Ectodermal cell (in vitro differentiated cells): Measurements from ENCODE around the gene PIBF1.

ENCODE experiments used
- H3K27ac ChIP-seq: 2 replicates; pipeline ENCODE4 v1.7.0; 2013; ENCODE audit warnings: mild to moderate bottlenecking, low read depth, low read length; ENCODE audit not compliant: insufficient read depth, poor library complexity, severe bottlenecking
- H3K27me3 ChIP-seq: 2 replicates; pipeline ENCODE4 v1.7.0; 2013; ENCODE audit warnings: mild to moderate bottlenecking, low read length; ENCODE audit not compliant: insufficient read depth, control insufficient read depth, poor library complexity, severe bottlenecking
- H3K36me3 ChIP-seq: one replicate; pipeline ENCODE4 v1.7.0; 2013; ENCODE audit warnings: low read length; ENCODE audit not compliant: control insufficient read depth, insufficient read depth
- H3K4me1 ChIP-seq: one replicate; pipeline ENCODE4 v1.7.0; 2013; ENCODE audit warnings: low read length; ENCODE audit not compliant: control insufficient read depth, insufficient read depth
- H3K4me3 ChIP-seq: 2 replicates; pipeline ENCODE4 v1.7.0; 2013; ENCODE audit warnings: low read depth, low read length, control low read depth; ENCODE audit not compliant: insufficient read depth
- H3K9me3 ChIP-seq: 2 replicates; pipeline ENCODE4 v1.7.0; 2013; ENCODE audit warnings: mild to moderate bottlenecking, low read length, moderate library complexity; ENCODE audit not compliant: control insufficient read depth
- WGBS, 2 experiments: methylation state at CpG; one replicate each; pipeline ENCODE4 v1.1.7; 2013; ENCODE audit warnings: missing lambda C conversion rate in 2 of 2; 5-methylcytosine and 5-hydroxymethylcytosine counted together

Gene PIBF1

DNA sequence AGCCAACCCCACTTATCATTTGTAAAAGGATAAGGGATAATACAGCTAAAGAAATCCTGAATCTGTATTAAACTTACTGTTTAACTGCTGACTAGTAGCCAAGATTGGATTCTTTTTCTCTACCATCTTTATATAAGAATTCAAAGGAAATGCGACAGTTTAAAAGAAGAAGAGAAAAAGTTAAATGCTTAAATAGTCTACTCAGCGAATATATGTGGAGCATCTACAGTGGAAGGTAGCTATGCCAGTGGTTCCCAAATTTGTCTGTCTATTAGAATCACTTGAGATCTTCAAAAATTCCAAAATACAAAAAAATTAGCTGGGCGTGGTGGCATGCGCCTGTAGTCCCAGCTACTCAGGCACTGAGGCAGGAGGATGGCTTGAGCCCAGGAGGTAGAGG lies 216.1 kb downstream of the PIBF1 start:
- no peak overlapping the region for H3K27ac ChIP-seq
- H3K27me3 ChIP-seq: no peaks in the 10 kb centered on the region
- H3K4me3 ChIP-seq: no peak overlapping the region
- no peaks in the 10 kb centered on the region for H3K4me1 ChIP-seq
- WGBS, 2 experiments: 91 to 95% methylated on average over 4 of the region's 4 CpGs
- no peaks in the 10 kb centered on the region for H3K36me3 ChIP-seq
- H3K9me3 ChIP-seq: no peaks in the 10 kb centered on the region

DNA sequence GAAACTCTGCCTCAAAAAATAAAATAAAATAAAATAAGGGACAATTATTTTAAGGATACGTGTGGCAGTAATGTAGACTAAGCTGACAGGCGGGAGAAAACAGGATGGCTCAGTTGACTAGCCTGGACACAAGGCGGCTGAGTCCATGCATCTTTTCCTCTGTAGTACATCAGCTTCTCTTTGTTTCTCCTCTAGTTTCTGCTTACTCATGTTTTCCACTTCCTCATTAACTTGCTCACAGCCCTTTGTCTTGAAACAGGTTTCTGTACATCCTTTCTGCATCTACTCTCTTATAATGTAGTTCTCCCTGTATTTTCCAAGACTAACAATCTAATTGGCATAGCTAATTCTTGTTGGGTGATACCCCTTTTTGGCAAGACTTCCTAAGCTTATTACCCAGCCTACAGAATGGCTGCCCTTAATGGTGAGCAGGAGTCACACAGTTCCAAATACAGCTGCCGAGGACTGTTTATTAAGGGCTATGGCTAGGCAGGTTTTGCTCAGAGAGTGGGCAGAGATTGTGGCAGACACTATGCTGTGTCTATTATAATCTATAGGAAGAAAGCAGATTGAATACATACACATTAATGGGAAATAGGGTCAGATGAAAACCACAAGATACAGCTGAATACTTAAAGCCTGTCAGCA lies 218.2 kb downstream of the PIBF1 start:
- H3K4me1 ChIP-seq: no peaks in the 10 kb centered on the region
- no peak overlapping the region for H3K27ac ChIP-seq
- no peak overlapping the region for H3K4me3 ChIP-seq
- 92 to 94% methylated on average over 4 of the region's 4 CpGs for WGBS, 2 experiments
- no peaks in the 10 kb centered on the region for H3K36me3 ChIP-seq
- no peaks in the 10 kb centered on the region for H3K9me3 ChIP-seq
- H3K27me3 ChIP-seq: no peaks in the 10 kb centered on the region

GRCh38 chr13:73001971-73002370 lies 220.0 kb downstream of the PIBF1 start:
- H3K27ac ChIP-seq: no peak overlapping the region
- no peaks in the 10 kb centered on the region for H3K4me1 ChIP-seq
- no peaks in the 10 kb centered on the region for H3K9me3 ChIP-seq

DNA sequence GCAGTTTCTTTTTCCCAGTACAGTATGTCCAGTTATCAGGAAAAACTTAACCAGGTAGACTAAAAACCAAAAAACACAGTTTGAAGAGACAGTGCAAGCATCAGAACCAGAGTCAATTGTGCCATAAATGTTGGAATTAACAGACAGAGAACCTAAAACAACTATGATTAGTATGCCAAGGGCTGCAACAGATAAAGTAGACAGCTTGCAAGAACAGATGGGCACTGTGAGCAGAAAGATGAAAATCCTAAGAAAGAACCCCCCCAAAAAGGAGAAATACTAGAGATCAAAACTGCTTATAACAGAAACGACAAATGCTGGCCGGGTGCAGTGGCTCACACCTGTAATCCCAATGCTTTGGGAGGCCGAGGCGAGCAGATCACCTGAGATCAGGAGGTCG lies 229.8 kb downstream of the PIBF1 start:
- Histone ChIP-seq H3K27ac (no peak overlapping the region), H3K9me3 (no peaks in the 10 kb centered on the region)
- 92 to 98% methylated on average over 5 of the region's 5 CpGs for WGBS, 2 experiments

More at GRCh38 chr13:73001971-73002370, 220.0 kb downstream of the PIBF1 start:
- Histone ChIP-seq H3K27me3 (no peaks in the 10 kb centered on the region), H3K36me3 (no peaks in the 10 kb centered on the region), H3K4me3 (no peak overlapping the region)

DNA sequence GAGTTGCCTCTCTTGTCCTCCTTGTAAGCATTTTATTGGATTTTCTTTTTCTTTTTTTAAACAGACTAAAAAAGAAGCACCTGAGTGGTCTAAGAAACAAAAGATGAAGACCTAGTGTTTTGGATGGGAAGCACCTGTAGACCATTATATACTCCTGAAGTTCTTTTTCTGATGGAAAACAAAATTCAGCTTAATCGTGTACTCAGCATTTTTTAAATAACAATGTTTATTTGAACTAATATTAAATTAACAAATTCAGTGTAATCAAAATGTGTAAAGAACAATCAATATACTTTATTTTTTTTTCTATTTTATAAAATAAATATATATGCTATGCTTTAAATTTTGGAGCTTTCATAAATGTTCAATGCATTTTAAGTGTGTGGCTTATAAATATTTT lies 233.9 kb downstream of the PIBF1 start:
- no peaks in the 10 kb centered on the region for H3K27me3 ChIP-seq
- H3K27ac ChIP-seq: no peak overlapping the region
- WGBS, 2 experiments: no CpG with 5 or more reads among the region's 1 CpG
- no peak overlapping the region for H3K4me3 ChIP-seq
- no peaks in the 10 kb centered on the region for H3K36me3 ChIP-seq
- no peaks in the 10 kb centered on the region for H3K4me1 ChIP-seq
- no peaks in the 10 kb centered on the region for H3K9me3 ChIP-seq

More for the DNA sequence above, 229.8 kb downstream of the PIBF1 start:
- H3K27me3 ChIP-seq: no peaks in the 10 kb centered on the region
- H3K4me1 ChIP-seq: no peaks in the 10 kb centered on the region
- H3K36me3 ChIP-seq: no peaks in the 10 kb centered on the region
- H3K4me3 ChIP-seq: no peak overlapping the region

DNA sequence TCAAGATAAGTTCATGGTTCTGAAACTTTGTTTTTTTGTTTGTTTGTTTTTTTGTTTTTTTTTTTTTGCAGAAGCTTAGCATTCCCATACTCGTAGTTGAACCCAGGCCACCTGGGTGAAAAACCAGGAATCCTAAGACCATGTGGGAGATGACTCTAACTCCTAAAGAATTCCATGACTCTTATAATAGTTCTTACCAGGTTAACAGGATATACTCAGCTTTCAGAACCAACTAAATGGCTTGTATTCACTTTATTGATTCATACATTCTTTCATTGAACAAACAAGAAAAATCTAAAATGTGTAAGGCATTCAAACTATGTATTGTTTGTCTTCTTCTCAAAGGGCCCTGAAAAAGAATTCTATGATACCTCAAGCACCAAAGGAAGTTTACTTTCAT lies 236.4 kb downstream of the PIBF1 start:
- H3K4me3 ChIP-seq: no peak overlapping the region
- H3K4me1 ChIP-seq: no peaks in the 10 kb centered on the region
- H3K9me3 ChIP-seq: no peaks in the 10 kb centered on the region
- H3K36me3 ChIP-seq: no peaks in the 10 kb centered on the region
- 78 to 82% methylated on average over 1 of the region's 1 CpG for WGBS, 2 experiments
- H3K27me3 ChIP-seq: no peaks in the 10 kb centered on the region
- no peak overlapping the region for H3K27ac ChIP-seq

DNA sequence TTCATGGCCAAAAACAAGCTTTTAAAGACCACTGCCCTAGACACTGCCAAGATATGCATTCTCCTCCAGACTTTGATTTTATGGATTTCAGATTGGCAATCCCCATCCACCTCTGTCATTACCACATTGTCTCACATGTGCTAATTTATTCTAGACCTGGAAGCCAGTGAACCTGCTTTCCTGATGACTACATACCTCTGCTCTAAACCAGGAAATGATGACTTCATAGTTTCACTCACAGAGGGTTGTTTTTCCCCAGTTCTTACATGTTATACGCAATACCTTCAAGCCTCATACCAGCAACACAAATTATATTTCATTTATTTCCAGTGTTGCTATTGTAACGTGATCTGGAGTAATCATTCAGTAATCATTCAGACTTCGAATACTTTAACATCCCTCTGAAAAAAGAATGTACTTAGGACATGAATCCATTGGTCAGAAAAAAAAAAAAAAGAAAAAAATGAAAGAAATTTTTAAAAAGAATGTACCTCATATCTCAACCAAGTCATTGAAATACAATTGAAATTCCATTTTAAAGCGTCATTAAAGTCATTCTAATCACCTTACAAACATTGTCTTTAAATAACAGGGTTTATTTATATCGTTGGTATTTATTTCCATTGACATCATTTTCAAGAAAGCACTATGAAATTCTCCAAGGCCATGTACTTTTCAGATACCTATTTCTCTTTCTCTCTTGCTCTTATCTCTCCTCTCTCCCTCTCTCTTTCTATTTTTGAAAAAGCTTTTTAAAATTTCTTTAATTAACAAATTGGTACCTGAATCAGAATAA lies 243.5 kb downstream of the PIBF1 start:
- no peaks in the 10 kb centered on the region for H3K36me3 ChIP-seq
- 90 to 97% methylated on average over 2 to 4 of the region's 5 CpGs for WGBS, 2 experiments
- H3K27ac ChIP-seq: no peak overlapping the region
- no peaks in the 10 kb centered on the region for H3K4me1 ChIP-seq
- no peaks in the 10 kb centered on the region for H3K9me3 ChIP-seq
- no peak overlapping the region for H3K4me3 ChIP-seq
- H3K27me3 ChIP-seq: no peaks in the 10 kb centered on the region

DNA sequence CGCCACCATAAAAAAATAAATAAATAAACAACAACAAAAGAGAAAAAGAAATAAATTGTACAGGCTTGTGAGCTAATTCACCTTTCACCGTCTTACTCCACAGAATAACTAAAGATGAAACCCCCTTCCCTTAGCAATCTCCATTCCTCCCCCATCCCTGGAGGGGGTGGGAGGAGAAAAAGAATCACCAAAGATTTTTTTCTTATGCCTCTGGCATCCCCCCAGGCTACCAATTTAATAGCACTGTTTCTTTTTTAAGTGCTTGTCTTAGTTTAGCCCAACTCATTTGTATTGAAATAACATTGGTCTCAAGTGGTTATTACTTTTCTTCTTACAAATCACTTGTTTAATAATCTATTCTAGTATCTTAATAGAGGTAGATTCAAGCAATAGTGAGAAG lies 253.0 kb downstream of the PIBF1 start:
- no peaks in the 10 kb centered on the region for H3K4me1 ChIP-seq
- no peak overlapping the region for H3K4me3 ChIP-seq
- H3K9me3 ChIP-seq: no peaks in the 10 kb centered on the region
- H3K36me3 ChIP-seq: no peaks in the 10 kb centered on the region
- no peaks in the 10 kb centered on the region for H3K27me3 ChIP-seq
- 100% methylated on average over 1 of the region's 2 CpGs; no CpG with 5 or more reads in 1 of the 2 experiments for WGBS, 2 experiments
- H3K27ac ChIP-seq: no peak overlapping the region

DNA sequence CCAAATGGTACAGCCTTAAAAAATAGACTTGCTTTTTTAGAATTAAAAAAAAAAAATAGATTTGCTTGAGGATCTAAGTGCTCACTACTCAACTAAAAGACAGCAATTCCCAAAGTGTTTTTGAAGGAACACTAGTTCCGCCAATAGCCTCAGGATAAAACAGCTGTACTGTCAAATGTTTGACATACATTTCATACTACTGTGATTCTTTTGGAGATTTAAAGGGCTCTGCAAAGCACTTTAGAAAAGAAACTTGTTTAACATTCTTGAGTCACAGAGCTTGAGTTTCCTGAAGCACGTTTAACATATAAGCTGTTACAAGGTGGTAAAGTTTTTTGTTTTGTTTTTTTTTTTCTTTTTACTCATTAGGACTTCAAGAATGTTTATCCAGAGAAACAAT lies 253.7 kb downstream of the PIBF1 start:
- Histone ChIP-seq H3K4me1 (no peaks in the 10 kb centered on the region), H3K36me3 (no peaks in the 10 kb centered on the region), H3K27ac (no peak overlapping the region), H3K9me3 (no peaks in the 10 kb centered on the region), H3K4me3 (no peak overlapping the region), H3K27me3 (no peaks in the 10 kb centered on the region)
- WGBS, 2 experiments: 71 to 100% methylated on average over 1 to 2 of the region's 2 CpGs

GRCh38 chr13:73036566-73036965 lies 254.6 kb downstream of the PIBF1 start:
- H3K27ac ChIP-seq: no peak overlapping the region
- 92 to 95% methylated on average over 4 of the region's 4 CpGs for WGBS, 2 experiments
- no peaks in the 10 kb centered on the region for H3K36me3 ChIP-seq
- no peaks in the 10 kb centered on the region for H3K9me3 ChIP-seq
- H3K4me3 ChIP-seq: no peak overlapping the region
- no peaks in the 10 kb centered on the region for H3K4me1 ChIP-seq
- no peaks in the 10 kb centered on the region for H3K27me3 ChIP-seq
